ENCODE data around the gene ACTR3. TPM values are rescaled to one million over a fixed set of nuclear protein-coding genes. Genes with fewer than 3 reads are reported as not detected.
A peak's percentile ranks its signal among the peaks of the same experiment; 100 is the strongest.
"Not testable (repeated sequence)": the region's sequence is repeated elsewhere in the genome, so short reads cannot be mapped to it uniquely, and the experiment has no call there.

Gene ACTR3
- 252 and 261 TPM in 2 replicates for total RNA-seq (2014; rRNA removed; shearing (Covaris generic))
- polyA plus RNA-seq (2014; cell fraction: nucleus; rRNA removed), result 126 and 173 TPM in 2 replicates

GRCh38 chr2:113889471-113890252, at the start of gene ACTR3:
Gene ACTR3 (plus strand): TSS chr2:113890089. CDS start chr2:113890280, 191 bp downstream.
- peak; percentile 99 for DNase-seq (ENCODE audit: extremely low read depth, low read depth)

- no peak for DNase-seq (ENCODE audit: extremely low read depth, low read depth)
These were observed 49.4 kb upstream of the ACTR3 start for GRCh38 chr2:113840518-113840917.

GRCh38 chr2:113842919-113843736, 46.8 kb upstream of the ACTR3 start:
- peak; percentile 59 for DNase-seq (ENCODE audit: extremely low read depth, low read depth)

GRCh38 chr2:113843737-113844050, 46.2 kb upstream of the ACTR3 start:
- not testable (repeated sequence) for DNase-seq (ENCODE audit: extremely low read depth, low read depth)

GRCh38 chr2:113845261-113845660, 44.6 kb upstream of the ACTR3 start:
- DNase-seq (ENCODE audit: extremely low read depth, low read depth), result no peak

- DNase-seq (ENCODE audit: extremely low read depth, low read depth), result not testable (repeated sequence)
These were observed 44.1 kb upstream of the ACTR3 start for GRCh38 chr2:113845796-113846195.

GRCh38 chr2:113846429-113846828, 43.5 kb upstream of the ACTR3 start:
- no peak for DNase-seq (ENCODE audit: extremely low read depth, low read depth)

- DNase-seq (ENCODE audit: extremely low read depth, low read depth), result no peak
These were observed 42.7 kb upstream of the ACTR3 start for GRCh38 chr2:113847144-113847543.

- DNase-seq (ENCODE audit: extremely low read depth, low read depth), result no peak
These were observed 41.0 kb upstream of the ACTR3 start for GRCh38 chr2:113848758-113849415.

- no peak for DNase-seq (ENCODE audit: extremely low read depth, low read depth)
These were observed 39.2 kb upstream of the ACTR3 start for GRCh38 chr2:113850687-113851086.

- DNase-seq (ENCODE audit: extremely low read depth, low read depth), result no peak
These were observed 38.2 kb upstream of the ACTR3 start for GRCh38 chr2:113851640-113852039.

GRCh38 chr2:113854208-113854607, 35.7 kb upstream of the ACTR3 start:
- DNase-seq (ENCODE audit: extremely low read depth, low read depth), result no peak

GRCh38 chr2:113854970-113855740, 34.7 kb upstream of the ACTR3 start:
- DNase-seq (ENCODE audit: extremely low read depth, low read depth), result no peak

GRCh38 chr2:113857464-113857863, 32.4 kb upstream of the ACTR3 start:
- DNase-seq (ENCODE audit: extremely low read depth, low read depth), result no peak

GRCh38 chr2:113858764-113859163, 31.1 kb upstream of the ACTR3 start:
- DNase-seq (ENCODE audit: extremely low read depth, low read depth), result peak; percentile 81

GRCh38 chr2:113861740-113862139, 28.1 kb upstream of the ACTR3 start:
- DNase-seq (ENCODE audit: extremely low read depth, low read depth), result no peak

GRCh38 chr2:113863144-113863543, 26.7 kb upstream of the ACTR3 start:
- no peak for DNase-seq (ENCODE audit: extremely low read depth, low read depth)

- DNase-seq (ENCODE audit: extremely low read depth, low read depth), result no peak
These were observed 22.3 kb upstream of the ACTR3 start for GRCh38 chr2:113867571-113867970.

- no peak for DNase-seq (ENCODE audit: extremely low read depth, low read depth)
These were observed 20.6 kb upstream of the ACTR3 start for GRCh38 chr2:113869253-113869652.

GRCh38 chr2:113872201-113872600, 17.7 kb upstream of the ACTR3 start:
- DNase-seq (ENCODE audit: extremely low read depth, low read depth), result no peak

- DNase-seq (ENCODE audit: extremely low read depth, low read depth), result no peak
These were observed 16.0 kb upstream of the ACTR3 start for GRCh38 chr2:113873867-113874266.

All from NCI-H460 (cell line).